CD4-positive, alpha-beta memory T cell (primary cell): Measurements from ENCODE around the gene GNA15. TPM values are rescaled to one million over a fixed set of nuclear protein-coding genes. Genes with fewer than 3 reads are reported as not detected.
"Not testable (repeated sequence)": the region's sequence is repeated elsewhere in the genome, so short reads cannot be mapped to it uniquely, and the experiment has no call there.

Experiments used
- CTCF ChIA-PET: fragments of 350-600 bp; sonication (Branson Sonifier 250); formaldehyde crosslinking; loops from one replicate; lab custom pipeline; 2021; ENCODE audit warnings: inconsistent platforms; ENCODE audit not compliant: partially characterized antibody; lab: Charles Lee
- POLR2A ChIA-PET: fragments of 350-600 bp; sonication (Branson Sonifier 250); formaldehyde crosslinking; loops from one replicate; lab custom pipeline; 2021; ENCODE audit not compliant: partially characterized antibody; lab: Charles Lee
- DNase-seq, 5 donors: peaks; one replicate each; pipeline versions ENCODE4 v3.0.0 to v3.0.0-alpha.2; 2020 to 2022; ENCODE audit warnings: mixed read lengths in 1 of 5
- H3K27ac ChIP-seq: one replicate; pipeline ENCODE4 v1.7.0; 2013; ENCODE audit warnings: low read depth, low read length
- H3K27me3 ChIP-seq: 2 replicates; pipeline ENCODE4 v1.7.0; 2013; ENCODE audit warnings: mild to moderate bottlenecking, low read length, moderate library complexity; ENCODE audit not compliant: insufficient read depth
- H3K36me3 ChIP-seq: 2 replicates; pipeline ENCODE4 v1.7.0; 2013; ENCODE audit warnings: mild to moderate bottlenecking, low read length, moderate library complexity; ENCODE audit not compliant: insufficient read depth
- H3K4me1 ChIP-seq: 2 replicates; pipeline ENCODE4 v1.7.0; 2013; ENCODE audit warnings: mild to moderate bottlenecking, low read length, moderate library complexity; ENCODE audit not compliant: insufficient read depth
- H3K4me3 ChIP-seq, 2 donors: one replicate each; pipeline ENCODE4 v1.7.0; 2013; ENCODE audit warnings: low read length in 2 of 2, mild to moderate bottlenecking in 1 of 2
- H3K9me3 ChIP-seq, 2 donors: one replicate each; pipeline ENCODE4 v1.7.0; 2013; ENCODE audit warnings: low read length in 2 of 2, control low read depth in 1 of 2; ENCODE audit not compliant: control insufficient read depth in 1 of 2
- H3K27ac Mint-ChIP-seq, 7 donors: one replicate each; pipeline ENCODE4 v1.8.0; 2020 to 2021; ENCODE audit warnings: mixed read lengths in 7 of 7, mild to moderate bottlenecking in 6 of 7, inconsistent platforms in 3 of 7, moderate library complexity in 3 of 7
- H3K27me3 Mint-ChIP-seq, 2 donors: one replicate each; pipeline ENCODE4 v1.8.0; 2020 to 2021; ENCODE audit warnings: mixed read lengths in 2 of 2
- H3K36me3 Mint-ChIP-seq, 2 donors: one replicate each; pipeline ENCODE4 v1.8.0; 2020 to 2021; ENCODE audit warnings: mixed read lengths in 2 of 2, inconsistent platforms in 1 of 2, mild to moderate bottlenecking in 1 of 2
- H3K4me1 Mint-ChIP-seq, 4 donors: one replicate each; pipeline ENCODE4 v1.8.0; 2020 to 2021; ENCODE audit warnings: mixed read lengths in 4 of 4, mild to moderate bottlenecking in 1 of 4
- H3K4me3 Mint-ChIP-seq, 8 donors: one replicate each; pipeline ENCODE4 v1.8.0; 2020 to 2021; ENCODE audit warnings: mixed read lengths in 8 of 8, mild to moderate bottlenecking in 7 of 8, moderate library complexity in 6 of 8, inconsistent platforms in 3 of 8
- H3K9me3 Mint-ChIP-seq, 8 donors: one replicate each; pipeline ENCODE4 v1.8.0; 2020 to 2021; ENCODE audit warnings: mixed read lengths in 8 of 8, mild to moderate bottlenecking in 5 of 8, inconsistent platforms in 3 of 8, moderate library complexity in 1 of 8
- intact Hi-C: fragments of 100-400 bp; cut with micrococcal nuclease; formaldehyde crosslinking; loops from one replicate; pipeline ENCODE4 v1.15.1; 2023
- polyA plus RNA-seq, 2 donors: library from polyadenylated mRNA; unstranded; fragments of 300-500 nt; fragmentation: Illumina TruSeq; gene quantifications; one replicate each; pipeline ENCODE4 v1.2.3, GENCODE V29; 2021
- total RNA-seq, 2 experiments: library from RNA; stranded (reverse); gene quantifications; one replicate each; pipeline ENCODE4 v1.2.3, GENCODE V29; 2021

Gene GNA15, protein sequence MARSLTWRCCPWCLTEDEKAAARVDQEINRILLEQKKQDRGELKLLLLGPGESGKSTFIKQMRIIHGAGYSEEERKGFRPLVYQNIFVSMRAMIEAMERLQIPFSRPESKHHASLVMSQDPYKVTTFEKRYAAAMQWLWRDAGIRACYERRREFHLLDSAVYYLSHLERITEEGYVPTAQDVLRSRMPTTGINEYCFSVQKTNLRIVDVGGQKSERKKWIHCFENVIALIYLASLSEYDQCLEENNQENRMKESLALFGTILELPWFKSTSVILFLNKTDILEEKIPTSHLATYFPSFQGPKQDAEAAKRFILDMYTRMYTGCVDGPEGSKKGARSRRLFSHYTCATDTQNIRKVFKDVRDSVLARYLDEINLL
- total RNA-seq = 1 to 10 TPM; 2.5 to 2.8 TPM
- polyA plus RNA-seq = 1 to 10 TPM; 4.1 to 4.8 TPM

DNA sequence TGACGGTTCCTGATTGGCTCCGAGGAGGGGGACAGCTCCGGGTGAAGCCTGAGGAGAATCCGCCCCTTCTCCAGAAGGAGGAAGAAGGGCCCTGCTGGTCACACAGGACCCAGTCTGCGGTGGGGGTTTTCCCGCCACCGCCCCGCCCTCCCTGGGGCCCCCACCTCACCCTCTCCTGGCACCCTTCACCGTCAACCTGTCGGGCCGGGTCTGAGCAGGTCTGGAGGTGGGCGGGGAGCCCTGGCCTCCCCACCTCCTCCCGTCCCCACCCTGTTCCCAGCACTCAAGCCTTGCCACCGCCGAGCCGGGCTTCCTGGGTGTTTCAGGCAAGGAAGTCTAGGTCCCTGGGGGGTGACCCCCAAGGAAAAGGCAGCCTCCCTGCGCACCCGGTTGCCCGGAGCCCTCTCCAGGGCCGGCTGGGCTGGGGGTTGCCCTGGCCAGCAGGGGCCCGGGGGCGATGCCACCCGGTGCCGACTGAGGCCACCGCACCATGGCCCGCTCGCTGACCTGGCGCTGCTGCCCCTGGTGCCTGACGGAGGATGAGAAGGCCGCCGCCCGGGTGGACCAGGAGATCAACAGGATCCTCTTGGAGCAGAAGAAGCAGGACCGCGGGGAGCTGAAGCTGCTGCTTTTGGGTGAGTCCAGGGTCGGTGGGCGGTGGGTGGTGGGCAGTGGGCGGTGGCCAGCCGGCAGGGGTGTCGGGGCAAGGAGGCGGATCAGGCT is at the start of gene GNA15:
Gene GNA15 (plus strand): TSS at position 73 of the 723 bp plus-strand sequence. CDS start 418 bp downstream, at position 491.
- Mint-ChIP-seq H3K4me1 (peaks cover 22 to 53% (median 34%) of the 10 kb centered on the region in 4 donors), H3K9me3 (peaks cover 0 to 4% (median 0%) of the 10 kb centered on the region in 8 donors), H3K4me3 (peak within 1 kb of the TSS; percentile 66 to 89 (median 84)), H3K27me3 (no peaks in the 10 kb centered on the region), H3K27ac (peak within 1 kb of the TSS; percentile 81 to 95 (median 92)), H3K36me3 (peaks cover 0 to 4% of the 10 kb centered on the region in 2 donors)
- no peaks in the 10 kb centered on the region for H3K27me3 ChIP-seq
- POLR2A ChIA-PET = interaction anchor here (1.4 kb wide), 1 partner anchor 47 kb away, joined by 5 read pairs; no protein-coding TSS in a partner anchor
- H3K27ac ChIP-seq = peak within 1 kb of the TSS; percentile 77
- CTCF ChIA-PET = interaction anchor here (0.5 to 12.3 kb wide), 3 partner anchors 5 to 165 kb away, joined by 3 to 158 read pairs (median 158); partner anchors contain the start of gene GNA15
- intact Hi-C loops = no loop called here
- H3K4me1 ChIP-seq = peaks cover 49% of the 10 kb centered on the region
- DNase-seq = peak; percentile 29 to 79 (median 44)
- H3K4me3 ChIP-seq = peak within 1 kb of the TSS in 1 of 2 donors; percentile 47
- no peaks in the 10 kb centered on the region for H3K9me3 ChIP-seq
- H3K36me3 ChIP-seq = no peaks in the 10 kb centered on the region

DNA sequence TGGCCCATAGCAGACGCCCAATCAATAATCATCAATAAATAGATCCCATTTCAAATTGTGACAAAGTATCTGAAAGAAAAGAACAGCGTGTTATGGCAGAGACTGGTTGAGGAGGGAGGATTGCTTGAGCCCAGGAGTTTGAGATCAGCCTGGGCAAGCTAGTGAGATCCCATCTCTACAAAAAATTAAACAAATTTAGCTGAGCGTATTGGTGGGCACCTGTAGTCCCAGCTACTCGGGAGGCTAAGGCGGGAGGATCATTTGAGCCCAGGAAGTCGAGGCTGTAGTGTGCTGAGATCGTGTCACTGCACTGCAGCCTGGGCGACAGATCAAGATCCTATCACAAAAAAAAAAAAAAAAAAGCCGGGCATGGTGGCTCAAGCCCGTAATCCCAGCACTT is 48.1 kb upstream of the GNA15 start:
- Histone ChIP-seq H3K27me3 (no peaks in the 10 kb centered on the region), H3K4me1 (no peaks in the 10 kb centered on the region), H3K27ac (no peak overlapping the region), H3K36me3 (no peaks in the 10 kb centered on the region), H3K9me3 (no peaks in the 10 kb centered on the region), H3K4me3 (no peak overlapping the region)
- no peaks in the 10 kb centered on the region for H3K4me1 Mint-ChIP-seq
- intact Hi-C loops = no loop called here
- H3K4me3 Mint-ChIP-seq = no peak overlapping the region
- no peaks in the 10 kb centered on the region for H3K36me3 Mint-ChIP-seq
- no peak for DNase-seq
- ChIA-PET POLR2A (no interaction called here), CTCF (interaction anchor here (0.5 to 2.0 kb wide), 2 partner anchors 21 to 60 kb away, joined by 3 to 7 read pairs; no protein-coding TSS in a partner anchor)
- no peak overlapping the region for H3K27ac Mint-ChIP-seq
- H3K27me3 Mint-ChIP-seq = peaks cover 0 to 3% of the 10 kb centered on the region in 2 donors
- H3K9me3 Mint-ChIP-seq = no peaks in the 10 kb centered on the region

DNA sequence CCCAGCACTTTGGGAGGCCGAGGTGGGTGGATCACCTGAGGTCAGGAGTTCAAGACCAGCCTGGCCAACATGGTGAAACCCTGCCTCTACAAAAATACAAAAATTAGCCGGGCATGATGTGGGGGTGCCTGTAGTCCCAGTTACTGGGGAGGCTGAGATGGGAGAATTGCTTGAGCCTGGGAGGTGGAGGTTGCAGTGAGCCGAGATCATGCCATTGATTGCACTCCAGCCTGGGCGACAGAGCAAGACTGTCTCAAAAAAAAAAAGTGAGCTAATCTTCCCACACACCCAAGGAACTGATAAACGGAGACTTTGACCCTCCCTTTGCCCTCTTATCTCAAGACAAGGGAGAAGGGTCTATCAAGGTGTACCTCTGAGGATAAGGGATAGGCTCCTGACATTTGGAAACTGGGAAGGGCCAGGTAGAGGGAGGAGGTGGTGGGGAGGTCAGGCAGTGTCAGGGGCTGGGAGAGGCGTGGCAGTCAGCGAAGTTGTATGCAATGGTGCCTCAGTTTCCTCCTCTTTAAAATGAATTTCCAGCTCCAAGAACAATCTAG is 46.5 kb upstream of the GNA15 start:
- H3K36me3 ChIP-seq, H3K4me1 ChIP-seq, intact Hi-C loops, H3K27me3 ChIP-seq, H3K27ac ChIP-seq, H3K4me3 ChIP-seq, DNase-seq, H3K36me3 Mint-ChIP-seq, H3K27me3 Mint-ChIP-seq, H3K9me3 ChIP-seq, POLR2A ChIA-PET, H3K4me1 Mint-ChIP-seq, H3K4me3 Mint-ChIP-seq, H3K9me3 Mint-ChIP-seq, H3K27ac Mint-ChIP-seq: not testable (repeated sequence)
- CTCF ChIA-PET = interaction anchor here (1.1 to 2.0 kb wide), 4 partner anchors 14 to 139 kb away, joined by 4 to 8 read pairs (median 6); no protein-coding TSS in a partner anchor

DNA sequence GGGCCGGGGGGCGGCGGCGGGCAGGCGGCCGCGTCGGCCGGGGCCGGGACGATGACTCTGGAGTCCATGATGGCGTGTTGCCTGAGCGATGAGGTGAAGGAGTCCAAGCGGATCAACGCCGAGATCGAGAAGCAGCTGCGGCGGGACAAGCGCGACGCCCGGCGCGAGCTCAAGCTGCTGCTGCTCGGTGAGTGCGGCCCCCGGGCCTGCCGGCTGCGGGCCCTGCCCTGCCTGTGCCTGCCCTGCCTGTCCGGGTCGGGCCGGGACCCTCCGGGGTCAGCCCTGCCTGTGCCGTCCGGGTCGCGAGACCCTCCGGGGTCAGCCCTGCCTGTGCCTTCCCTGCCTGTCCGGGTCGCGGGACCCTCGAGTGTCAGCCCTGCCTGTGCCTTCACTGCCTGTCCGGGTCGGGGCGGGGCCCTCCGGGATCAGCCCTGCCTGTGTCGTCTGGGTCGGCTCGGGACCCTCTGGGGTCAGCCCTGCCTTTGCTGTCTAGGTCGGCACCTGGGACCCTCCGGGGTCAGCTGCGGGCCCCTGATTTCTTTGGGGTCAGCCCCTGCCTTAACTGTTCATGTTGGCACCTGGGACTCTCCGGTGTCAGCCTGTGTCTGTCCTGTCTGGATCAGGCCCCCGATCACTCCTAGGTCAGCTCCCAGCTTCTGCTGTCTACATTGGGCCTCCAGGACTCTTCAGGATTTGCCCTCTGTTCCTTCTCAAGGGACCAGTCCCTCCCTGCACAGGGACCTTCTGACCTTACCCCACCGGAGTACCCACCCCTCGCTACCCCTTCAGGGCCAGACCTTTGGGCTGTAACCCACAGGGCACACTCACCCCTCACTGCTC is 41.0 kb upstream of the GNA15 start:
- CTCF ChIA-PET = interaction anchor here (1.1 to 1.9 kb wide), 3 partner anchors 9 to 115 kb away, joined by 3 to 7 read pairs (median 3); no protein-coding TSS in a partner anchor
- H3K27me3 Mint-ChIP-seq = peaks cover 5 to 21% of the 10 kb centered on the region in 2 donors
- intact Hi-C loops = no loop called here
- H3K9me3 Mint-ChIP-seq = no peaks in the 10 kb centered on the region
- POLR2A ChIA-PET = no interaction called here
- peak in 4 of 5 donors; percentile 31 to 40 (median 33) for DNase-seq
- peaks cover 6% of the 10 kb centered on the region for H3K27me3 ChIP-seq
- peak overlapping the region; percentile 60 to 84 (median 80) for H3K4me3 Mint-ChIP-seq
- H3K4me1 Mint-ChIP-seq = peaks cover 18 to 28% (median 23%) of the 10 kb centered on the region in 4 donors
- H3K36me3 ChIP-seq = no peaks in the 10 kb centered on the region
- H3K27ac ChIP-seq = no peak overlapping the region
- H3K4me1 ChIP-seq = peaks cover 34% of the 10 kb centered on the region
- peak overlapping the region in 3 of 7 donors; percentile 4 to 74 (median 60) for H3K27ac Mint-ChIP-seq
- no peaks in the 10 kb centered on the region for H3K36me3 Mint-ChIP-seq
- H3K9me3 ChIP-seq = no peaks in the 10 kb centered on the region
- H3K4me3 ChIP-seq = peak overlapping the region; percentile 23 to 28

DNA sequence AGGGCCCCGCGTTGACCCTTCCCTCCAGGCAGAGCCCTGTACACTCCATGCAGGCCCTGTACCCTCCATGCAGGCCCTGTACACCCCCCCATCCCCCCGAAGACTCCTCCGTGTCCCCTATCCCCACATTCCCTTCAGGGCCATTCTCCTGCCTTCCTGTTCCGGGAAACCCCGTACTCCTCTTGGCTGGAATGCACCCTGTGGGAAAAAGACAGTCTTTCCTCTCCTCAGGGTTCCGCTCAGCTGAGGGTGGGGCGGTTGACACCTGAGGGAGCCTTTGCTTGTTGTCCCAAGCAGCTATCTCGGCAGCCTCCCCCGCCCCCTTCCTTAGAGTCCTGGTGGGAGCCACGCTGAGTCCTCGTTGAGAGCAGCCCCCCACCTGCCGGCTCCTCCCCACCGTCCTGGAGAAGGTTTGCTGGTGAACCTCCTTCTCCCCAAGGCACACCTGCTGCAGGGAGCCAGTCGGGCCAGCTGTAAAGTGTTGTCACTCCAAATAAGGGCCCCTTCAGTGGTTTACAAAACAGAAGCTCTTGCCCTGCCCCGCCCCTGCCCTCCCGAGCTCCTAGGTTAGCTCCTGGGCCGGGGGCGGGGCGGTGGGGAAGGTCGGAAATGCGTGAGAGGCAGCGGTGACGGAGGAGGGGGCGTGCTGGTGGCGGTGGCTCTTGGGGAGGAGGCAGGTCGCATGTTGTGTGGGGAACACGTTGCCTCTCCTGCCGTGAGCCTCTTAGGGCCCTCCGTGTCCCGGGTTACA is 40.2 kb upstream of the GNA15 start:
- H3K27me3 ChIP-seq = peaks cover 6% of the 10 kb centered on the region
- H3K36me3 Mint-ChIP-seq = no peaks in the 10 kb centered on the region
- intact Hi-C loops = no loop called here
- no peaks in the 10 kb centered on the region for H3K9me3 Mint-ChIP-seq
- H3K27ac ChIP-seq = no peak overlapping the region
- H3K27me3 Mint-ChIP-seq = peaks cover 5 to 21% of the 10 kb centered on the region in 2 donors
- peak; percentile 58 to 85 (median 63) for DNase-seq
- H3K9me3 ChIP-seq = no peaks in the 10 kb centered on the region
- POLR2A ChIA-PET = interaction anchor here (0.6 kb wide), 2 partner anchors 55 to 148 kb away, joined by 3 read pairs; no protein-coding TSS in a partner anchor
- peaks cover 18 to 32% (median 23%) of the 10 kb centered on the region in 4 donors for H3K4me1 Mint-ChIP-seq
- H3K27ac Mint-ChIP-seq = peak overlapping the region in 5 of 7 donors; percentile 35 to 91 (median 74)
- H3K36me3 ChIP-seq = no peaks in the 10 kb centered on the region
- peak overlapping the region; percentile 23 to 24 for H3K4me3 ChIP-seq
- CTCF ChIA-PET = interaction anchor here (1.1 to 1.9 kb wide), 4 partner anchors 8 to 115 kb away, joined by 3 to 7 read pairs (median 5); no protein-coding TSS in a partner anchor
- H3K4me3 Mint-ChIP-seq = peak overlapping the region; percentile 57 to 84 (median 80)
- H3K4me1 ChIP-seq = peaks cover 34% of the 10 kb centered on the region
